Measurements from ENCODE around the gene KAT6B.
"Not testable (repeated sequence)": the region's sequence is repeated elsewhere in the genome, so short reads cannot be mapped to it uniquely, and the experiment has no call there.

KAT6B gene

DNA sequence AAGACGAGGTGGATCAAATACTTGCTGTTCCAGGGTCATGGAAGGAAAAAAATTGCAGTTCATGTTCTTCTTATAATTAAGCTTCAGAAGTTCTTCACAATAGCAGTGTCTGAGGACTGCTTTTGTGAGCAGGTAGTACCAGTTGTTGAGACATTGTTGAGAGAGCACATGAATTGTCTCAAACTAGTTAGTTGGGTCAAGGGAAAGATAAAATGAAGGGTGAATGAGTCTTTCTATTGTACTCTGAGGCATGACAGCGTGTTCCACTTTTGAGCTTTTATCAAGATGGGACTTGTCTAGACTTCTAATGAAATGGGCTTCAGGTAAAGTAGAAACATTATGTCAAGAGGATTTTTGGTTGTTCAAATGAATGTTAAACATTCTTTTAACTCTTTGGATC is 26.0 kb downstream of the KAT6B start:
- DNase-seq = no peak
- intact Hi-C loops (cut with DNase I) = no loop called here

DNA sequence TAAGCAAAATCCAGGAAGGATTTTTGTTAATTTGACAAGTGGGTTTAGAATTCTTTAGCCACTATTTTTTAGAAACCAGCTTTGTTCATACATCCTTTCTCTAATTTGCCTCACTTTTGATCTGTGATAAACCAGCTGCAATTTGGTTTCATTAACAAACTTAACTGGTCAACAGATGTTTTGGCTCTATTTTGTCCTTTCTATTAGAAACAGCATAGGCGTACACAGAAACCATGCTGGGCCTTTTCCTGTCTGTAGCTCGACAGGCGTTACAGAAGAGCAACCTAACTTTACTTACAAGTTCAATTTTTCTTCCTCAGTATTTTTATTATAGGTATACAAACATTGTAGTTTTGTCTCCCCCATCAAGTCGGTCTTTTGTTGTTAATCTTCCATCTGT is 28.2 kb downstream of the KAT6B start:
- no peak for DNase-seq
- intact Hi-C loops (cut with DNase I) = no loop called here

DNA sequence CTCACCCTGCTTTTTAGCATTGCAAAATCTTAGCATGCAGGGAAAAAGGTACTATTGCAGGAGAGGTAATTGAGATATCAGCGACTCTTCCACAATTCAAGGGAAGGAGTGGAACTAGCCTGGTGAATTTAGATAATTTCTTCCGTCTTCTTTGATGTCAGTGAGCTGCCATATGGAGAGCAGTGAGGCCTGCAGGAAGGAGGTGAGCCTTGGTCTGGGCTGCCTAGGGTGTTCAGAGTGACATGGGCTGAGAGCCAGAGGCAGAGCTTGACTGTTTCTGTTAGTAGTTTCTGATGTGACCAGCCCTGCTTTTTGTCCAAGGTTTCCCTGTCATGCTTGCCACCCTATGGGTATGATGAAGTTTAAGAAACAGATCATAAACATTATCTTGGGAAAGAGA is 28.6 kb downstream of the KAT6B start:
- intact Hi-C loops (cut with DNase I) = no loop called here
- no peak for DNase-seq

DNA sequence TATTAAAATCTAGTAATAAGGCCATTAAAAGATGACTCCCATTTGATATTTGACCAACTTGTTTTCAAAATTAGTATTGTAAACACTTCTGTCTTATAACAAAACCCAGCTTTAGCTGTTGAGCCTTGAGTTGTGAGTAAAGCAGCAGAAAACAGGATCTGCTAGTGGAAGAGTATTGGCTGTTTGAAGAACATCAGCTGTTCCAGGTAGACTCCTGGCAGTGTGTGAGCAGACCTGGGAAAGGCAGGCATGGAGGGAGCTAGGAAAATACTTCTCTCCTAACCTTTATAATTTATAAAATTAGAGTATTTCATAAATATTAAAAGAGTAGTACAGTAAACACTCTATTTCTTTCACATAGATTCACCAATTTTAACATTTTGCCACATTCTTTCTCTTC is 29.0 kb downstream of the KAT6B start:
- intact Hi-C loops (cut with DNase I) = no loop called here
- DNase-seq = no peak

DNA sequence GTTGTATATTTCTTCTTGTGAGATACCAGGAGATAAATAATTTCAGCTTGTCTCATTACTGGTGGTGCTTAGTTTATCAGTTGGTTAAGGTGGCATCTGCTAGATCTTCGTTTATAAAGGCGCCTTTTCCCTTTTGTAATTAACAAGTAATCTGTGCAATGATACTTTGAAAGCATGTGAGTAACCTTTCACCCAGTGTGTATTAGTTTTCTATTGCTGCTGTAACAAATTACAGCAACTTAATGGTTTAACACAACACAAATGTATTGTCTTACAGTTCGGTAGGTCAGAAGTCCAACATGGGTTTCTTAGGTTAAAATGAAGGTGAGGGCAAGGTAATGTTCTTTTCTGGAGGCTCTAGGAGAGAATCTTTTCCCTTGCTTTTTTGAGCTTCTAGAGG is 30.5 kb downstream of the KAT6B start:
- no peak for DNase-seq
- intact Hi-C loops (cut with DNase I) = no loop called here

DNA sequence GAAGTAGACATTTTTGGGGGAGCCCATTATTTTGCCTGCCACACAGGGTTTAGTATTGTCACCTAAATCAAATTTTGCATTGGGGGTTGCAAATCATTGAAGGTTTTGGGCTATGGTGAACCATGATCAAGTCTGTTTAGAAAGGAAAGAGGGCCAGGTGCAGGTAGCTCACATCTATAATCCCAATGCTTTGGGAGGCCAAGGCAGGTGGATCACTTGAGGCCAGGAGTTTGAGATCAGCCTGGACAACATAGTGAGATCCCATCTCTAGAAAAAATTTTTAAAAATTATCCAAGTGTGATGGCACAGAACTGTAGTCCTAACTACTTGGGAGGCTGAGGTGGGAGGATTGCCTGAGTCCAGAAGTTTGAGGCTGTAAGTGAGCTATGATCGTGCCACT is 31.2 kb downstream of the KAT6B start:
- intact Hi-C loops (cut with DNase I) = no loop called here
- no peak for DNase-seq

DNA sequence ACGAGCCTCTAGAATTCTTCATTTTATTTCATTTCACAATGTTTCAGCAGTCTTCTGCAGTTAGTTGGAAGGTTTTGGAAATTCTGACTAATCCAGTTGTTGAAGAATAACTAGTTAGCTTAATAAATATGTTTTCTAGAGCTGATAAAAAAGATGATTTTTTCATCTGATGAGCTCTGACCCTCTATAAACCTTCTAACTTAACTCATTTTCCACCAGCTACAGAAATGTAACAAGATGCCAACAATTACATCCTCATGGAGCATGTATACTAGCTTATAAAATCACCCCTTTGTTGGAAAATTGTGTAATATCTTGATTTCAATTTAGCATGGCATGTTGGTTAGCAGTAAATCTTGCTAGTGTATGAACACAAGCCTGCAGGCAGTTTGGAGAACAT is 33.1 kb downstream of the KAT6B start:
- intact Hi-C loops (cut with DNase I) = no loop called here

DNA sequence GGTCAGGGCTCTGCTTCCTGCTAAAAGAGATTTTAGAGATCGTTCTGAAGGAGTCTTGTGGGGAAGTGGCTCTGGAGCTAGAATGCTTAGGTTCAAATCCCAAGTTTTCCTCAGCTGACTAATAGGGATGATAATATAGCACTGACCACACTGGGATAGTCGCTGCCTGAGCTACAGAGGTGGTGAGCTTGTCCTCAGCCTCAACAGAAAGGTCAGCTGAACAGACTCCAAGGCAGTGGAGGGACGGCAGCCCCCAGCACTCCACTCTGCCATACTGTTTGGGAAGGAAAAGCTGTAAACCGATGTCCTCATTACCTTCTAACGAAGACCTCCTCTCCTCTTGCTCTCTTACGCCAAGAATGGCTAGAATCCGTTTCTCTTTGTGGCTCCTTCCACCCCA is 36.2 kb downstream of the KAT6B start:
- intact Hi-C loops (cut with DNase I) = no loop called here
- DNase-seq = no peak

More for the DNA sequence above, 33.1 kb downstream of the KAT6B start:
- no peak for DNase-seq

DNA sequence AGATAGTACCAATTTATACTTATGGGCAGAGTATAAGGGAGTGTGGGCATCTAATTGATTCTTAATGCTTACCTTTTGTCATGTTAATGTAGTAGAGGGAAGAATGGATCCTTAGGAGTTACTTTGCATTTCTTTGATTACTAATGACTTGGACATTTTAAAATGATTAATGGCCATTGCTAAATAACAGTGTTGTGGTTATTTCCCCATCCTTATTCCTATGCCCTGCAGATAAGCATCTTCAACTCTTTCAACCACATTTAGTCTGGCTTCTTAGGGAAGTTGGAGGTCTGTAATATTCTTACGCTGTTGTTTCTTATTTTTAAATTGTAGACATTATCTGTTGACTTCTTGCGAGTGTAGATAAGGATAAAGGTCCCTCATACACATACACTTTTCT is 37.2 kb downstream of the KAT6B start:
- intact Hi-C loops (cut with DNase I) = no loop called here
- no peak for DNase-seq

DNA sequence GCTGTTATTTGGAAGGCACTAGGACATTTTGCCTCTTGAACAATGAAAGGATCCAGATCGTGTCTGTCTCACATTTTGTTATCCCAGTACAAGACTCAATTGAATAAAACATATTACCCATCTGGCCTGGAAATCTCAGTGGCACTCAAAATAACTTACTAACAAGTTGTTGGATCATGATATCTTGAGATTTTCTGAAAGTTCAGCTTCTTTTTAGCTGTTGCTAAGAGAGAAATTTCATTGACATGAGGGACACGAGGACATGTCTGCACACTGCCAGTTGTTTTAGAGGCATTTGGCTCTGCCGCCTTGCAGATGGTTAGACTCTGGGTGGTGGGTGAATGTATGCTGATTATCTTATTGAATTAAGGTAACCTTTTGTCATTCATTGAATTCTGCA is 41.0 kb downstream of the KAT6B start:
- intact Hi-C loops (cut with DNase I) = no loop called here
- no peak for DNase-seq

DNA sequence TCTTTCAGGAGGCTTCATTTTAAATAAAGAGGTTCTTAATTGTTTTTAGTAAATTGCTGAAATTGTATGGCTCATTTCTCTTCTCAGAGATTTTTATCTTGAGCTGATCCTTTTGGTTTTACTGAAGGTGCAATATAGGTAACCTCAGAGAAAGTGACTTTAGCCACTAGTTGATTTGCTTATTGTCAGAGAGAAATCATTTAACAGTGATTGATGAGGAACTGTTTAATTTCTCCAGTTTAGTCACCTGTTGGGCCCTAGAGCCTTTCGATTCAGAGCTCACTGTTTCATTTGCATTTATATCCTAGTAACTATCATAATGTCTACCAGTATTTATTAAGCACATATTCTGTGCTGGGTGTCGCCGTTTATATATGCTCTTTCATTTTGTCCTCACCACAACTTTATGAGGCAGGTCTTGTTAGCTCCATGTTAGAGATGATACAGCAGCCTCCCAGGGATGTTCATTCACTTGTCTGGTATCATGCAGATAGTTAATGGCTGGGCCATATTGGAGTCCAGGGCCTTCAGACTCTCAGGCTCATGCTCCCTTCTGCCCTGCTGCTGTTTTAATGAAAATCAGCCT is 42.1 kb downstream of the KAT6B start:
- DNase-seq = no peak
- intact Hi-C loops (cut with DNase I) = no loop called here

DNA sequence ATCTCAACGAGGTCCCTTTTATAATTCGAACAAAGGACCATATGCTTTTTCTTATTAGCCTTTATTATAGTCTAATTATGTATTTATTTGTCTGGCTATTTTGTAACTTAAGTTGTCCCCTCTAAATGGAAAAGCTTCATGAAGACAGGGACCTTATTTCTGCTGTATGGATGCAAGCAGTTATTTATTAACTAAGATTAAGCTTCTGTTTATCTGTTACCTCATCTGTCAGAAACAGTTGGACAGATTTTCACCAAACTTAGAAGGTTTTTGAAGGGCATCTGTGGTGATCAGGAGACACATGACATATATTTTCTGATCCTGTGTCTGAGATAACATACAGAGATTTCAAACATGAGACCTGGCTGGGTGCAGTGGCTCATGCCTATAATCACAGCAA is 43.2 kb downstream of the KAT6B start:
- DNase-seq = no peak
- intact Hi-C loops (cut with DNase I) = no loop called here

DNA sequence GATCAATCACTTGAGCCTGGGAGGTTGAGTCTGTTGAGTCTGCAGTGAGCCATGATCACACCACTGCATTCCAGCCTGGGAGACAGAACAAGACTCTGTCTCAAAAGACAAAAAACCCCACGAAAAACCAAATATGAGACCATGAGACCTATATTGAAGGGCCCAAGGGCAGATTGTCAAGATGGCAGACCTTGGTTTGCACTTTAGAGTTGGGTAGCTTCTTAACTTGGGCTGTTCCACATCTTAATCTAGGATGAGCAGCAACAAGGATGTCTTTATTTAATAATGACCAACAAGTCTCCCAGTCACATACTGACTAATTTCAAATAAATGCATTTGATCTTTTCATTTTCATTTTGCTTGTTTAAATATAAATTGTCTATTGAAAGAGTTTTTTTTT is 43.8 kb downstream of the KAT6B start:
- intact Hi-C loops (cut with DNase I) = no loop called here
- DNase-seq = no peak

DNA sequence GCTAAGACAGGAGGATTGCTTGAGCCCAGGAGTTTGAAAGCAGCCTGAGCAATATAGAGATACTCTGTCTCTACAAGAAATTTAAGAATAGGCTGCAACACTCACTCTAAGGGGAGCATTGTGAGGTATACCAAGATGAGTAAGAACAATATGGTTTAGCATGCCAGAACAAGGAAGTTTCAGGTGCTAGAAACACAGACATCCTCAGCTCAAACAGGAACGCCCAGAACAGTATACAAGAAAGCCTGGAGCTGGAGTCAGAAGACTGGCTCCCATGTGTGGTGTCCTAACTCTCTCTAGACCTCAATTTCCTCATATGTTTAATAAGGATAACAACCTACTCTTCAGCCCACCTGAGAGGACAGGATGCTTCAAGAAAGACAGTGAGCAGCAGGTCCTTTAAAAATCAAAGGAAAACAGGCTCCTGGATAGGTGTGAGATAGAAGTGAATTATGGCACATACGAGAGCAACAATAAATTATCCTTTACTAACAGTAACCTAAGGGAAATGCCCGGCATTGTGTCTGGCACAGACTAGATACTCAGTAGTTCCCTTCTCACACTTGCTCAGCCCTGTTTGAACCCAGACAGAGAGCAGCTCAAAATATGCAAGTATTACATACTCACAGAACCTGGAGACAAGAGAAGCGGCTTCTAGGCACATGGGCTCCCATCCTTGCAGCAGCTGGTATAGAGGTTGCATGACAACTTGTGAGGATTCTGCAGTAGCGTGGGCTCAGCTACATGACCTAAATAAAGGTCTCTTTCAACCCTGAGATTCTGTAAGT is 45.4 kb downstream of the KAT6B start:
- DNase-seq = peak in 32 of 42 donors; percentile 8 to 82 (median 46)
- intact Hi-C loops (cut with DNase I) = no loop called here

DNA sequence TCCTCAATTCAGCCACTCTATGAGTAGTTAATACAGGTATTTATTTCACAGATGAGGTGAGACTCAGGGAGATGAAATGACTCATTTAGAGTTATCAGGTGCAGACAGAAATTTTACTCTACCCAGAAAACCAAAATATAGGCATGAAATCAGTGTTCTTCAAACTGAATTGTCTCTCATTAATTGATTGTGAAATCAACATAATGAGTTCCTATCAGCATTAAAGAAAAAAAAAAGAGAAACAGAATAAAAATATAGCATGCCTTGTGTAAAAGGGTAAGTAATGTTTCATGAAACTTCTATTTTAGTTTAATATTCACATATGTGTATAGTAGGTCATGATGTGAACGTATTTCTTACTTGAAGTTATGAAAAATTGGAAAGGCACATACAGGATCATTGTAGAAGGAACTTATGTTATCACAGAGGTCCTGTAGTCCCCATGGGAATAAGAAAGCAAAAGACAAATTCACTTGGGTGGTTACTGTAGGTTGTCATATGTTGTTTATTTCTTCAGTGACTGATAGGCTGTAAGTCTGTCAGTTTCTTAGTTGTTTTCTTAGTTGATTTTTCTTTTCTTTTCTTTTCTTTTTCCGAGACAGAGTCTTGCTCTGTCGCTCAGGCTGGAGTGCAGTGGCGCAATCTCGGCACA is 47.5 kb downstream of the KAT6B start:
- no peak for DNase-seq
- intact Hi-C loops (cut with DNase I) = no loop called here

DNA sequence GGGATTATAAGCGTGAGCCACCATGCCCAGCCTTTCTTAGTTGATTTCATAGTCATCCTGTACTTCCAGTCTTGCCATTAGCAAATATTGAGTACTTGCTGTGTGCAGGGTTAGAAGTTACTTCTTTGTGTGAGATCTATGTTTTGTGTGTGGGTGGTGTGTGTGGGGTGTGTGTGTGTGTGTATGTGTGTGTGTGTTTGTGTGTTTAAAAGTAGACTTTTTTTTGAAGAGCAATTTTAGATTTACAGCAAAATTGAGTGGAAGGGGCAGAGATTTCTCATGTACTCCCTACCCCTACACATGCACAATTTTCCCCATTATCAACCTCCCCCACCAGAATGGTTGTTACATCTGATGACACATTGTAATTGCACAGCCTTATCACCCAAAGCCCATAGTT is 48.2 kb downstream of the KAT6B start:
- intact Hi-C loops (cut with DNase I) = no loop called here
- no peak for DNase-seq

DNA sequence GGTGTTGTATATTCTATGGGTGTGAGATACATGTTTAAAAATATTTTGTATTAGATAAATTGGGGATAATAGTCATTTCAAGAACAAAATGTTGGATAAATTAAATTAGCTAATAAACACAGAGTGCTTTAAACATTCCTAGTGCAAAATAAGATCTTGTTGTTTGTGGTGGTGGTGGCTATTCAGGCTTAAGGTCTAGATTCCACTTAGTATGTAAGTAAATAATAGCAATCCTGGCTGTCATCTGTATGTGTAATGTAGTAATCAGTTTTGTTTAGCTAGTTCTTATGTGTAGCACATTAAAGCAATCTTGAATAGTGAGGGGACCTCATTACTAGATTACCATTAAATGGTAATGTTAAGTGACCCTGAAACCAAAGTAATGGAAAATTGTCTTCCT is 48.7 kb downstream of the KAT6B start:
- intact Hi-C loops (cut with DNase I) = no loop called here
- DNase-seq = no peak

DNA sequence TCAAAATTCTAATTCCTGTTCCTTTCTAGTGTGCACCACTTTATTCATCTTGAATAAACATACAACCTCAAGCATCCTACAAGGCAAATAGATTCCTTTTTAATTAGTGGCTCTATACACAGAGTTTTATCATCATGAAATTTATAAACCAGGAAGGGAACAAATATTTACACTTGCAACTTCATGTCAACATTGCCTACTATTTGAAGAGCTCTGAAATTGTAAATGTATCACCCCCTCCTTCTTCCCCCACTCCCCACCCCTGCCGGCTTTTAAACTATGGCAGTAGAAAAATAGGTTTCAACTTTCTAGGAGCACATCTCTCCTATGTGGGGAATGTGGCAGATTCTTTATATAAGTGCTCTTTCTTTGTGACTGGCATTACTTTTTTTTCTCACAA is 49.6 kb downstream of the KAT6B start:
- no peak for DNase-seq

DNA sequence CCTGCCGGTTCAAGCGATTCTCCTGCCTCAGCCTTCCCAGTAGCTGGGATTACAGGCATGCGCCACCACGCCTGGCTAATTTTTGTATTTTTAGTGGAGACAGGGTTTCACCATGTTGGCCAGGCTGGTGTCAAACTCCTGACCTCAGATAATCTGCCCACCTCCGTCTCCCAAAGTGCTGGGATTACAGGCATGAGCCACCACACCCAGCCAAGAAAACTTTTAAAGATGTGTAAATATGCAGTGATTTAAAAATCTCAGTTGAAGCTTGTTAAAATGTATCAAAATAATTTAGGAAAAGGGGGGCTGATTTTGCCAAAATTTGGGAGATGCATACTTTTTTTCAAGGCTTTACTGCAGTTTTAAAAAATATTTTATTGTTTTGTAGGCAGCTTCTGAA is 50.7 kb downstream of the KAT6B start:
- intact Hi-C loops (cut with DNase I); DNase-seq: not testable (repeated sequence)

More for the DNA sequence above, 49.6 kb downstream of the KAT6B start:
- intact Hi-C loops (cut with DNase I) = no loop called here

DNA sequence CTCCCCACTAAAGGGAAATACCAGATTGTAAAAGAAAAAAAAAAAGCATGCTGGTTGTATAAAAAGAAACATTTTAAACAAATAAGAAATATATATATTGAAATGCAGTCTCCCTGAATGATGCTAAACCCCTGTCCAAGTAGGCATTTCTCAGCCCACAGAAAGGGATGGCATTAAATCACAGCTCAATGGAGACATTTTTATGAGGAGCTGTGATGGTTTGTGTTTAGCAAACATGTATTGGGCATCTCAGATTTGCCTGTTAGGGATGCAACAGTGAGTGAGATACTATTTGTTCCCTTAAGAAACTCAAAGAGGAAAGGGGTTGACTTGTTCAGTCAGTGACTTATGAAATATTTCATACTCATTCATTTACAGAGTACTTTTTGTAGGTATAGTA is 51.5 kb downstream of the KAT6B start:
- intact Hi-C loops (cut with DNase I) = no loop called here
- DNase-seq = no peak

DNA sequence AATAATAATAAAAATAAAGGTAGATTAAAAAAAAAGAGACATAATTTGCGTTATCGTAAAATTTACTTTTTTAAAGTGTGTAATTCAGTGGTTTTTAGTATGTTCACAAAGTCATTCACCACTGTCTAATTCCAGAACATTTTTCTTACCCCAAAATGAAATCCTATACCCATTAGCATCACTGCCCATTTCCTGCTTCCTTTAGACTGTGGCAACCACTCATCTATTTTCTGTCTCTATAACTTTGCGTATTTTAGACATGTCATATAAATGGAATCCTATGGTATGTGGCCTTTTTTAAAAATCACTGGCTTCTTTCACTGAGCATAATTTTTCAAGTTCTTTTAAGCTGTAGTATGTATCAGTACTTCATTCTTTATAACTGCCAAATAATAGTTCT is 53.6 kb downstream of the KAT6B start:
- no peak for DNase-seq
- intact Hi-C loops (cut with DNase I) = no loop called here

Data from head of caudate nucleus (tissue), 42 donors.